Fibroblast of lung (primary cell): Measurements from ENCODE around the gene NIFK.

ENCODE experiments used
- EZH2 ChIP-seq: IDR thresholded peaks from 2 replicates; pipeline ENCODE4 v1.5.1; 2012; ENCODE audit warnings: low read length, control low read depth, mild to moderate bottlenecking; ENCODE audit errors: missing control alignments
- TF ChIP-seq, protein P1 (sequence below), 2 donors: IDR thresholded peaks in 1 of 2; conservative IDR thresholded peaks in 1 of 2; 1 replicate in 1 of 2; 2 replicates in 1 of 2; pipeline ENCODE4 v1.5.1; 2011 to 2012; ENCODE audit warnings: low read length in 2 of 2, control low read depth in 1 of 2, inconsistent platforms in 1 of 2, low read depth in 1 of 2, mild to moderate bottlenecking in 1 of 2

DNA sequence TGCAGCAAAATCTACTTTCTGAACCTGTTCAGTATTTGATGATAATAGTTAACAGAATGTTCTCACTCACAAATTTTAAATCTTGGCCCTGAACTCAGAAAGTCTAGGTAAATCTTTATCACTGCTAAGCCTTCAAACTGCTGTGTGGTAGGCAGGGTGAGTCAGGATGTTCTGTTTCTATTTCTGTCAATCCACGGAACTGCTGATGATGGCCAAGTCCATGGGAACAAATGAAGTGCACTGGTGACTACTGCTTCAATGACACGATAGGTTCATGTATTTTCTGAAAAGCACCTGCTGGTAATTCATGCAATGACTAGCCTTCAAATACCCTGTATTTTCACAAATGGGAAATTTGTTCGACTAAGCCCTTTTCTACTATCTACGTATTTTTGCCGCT, 14.2 kb downstream of the NIFK start:
- TF ChIP-seq, protein P1, sequence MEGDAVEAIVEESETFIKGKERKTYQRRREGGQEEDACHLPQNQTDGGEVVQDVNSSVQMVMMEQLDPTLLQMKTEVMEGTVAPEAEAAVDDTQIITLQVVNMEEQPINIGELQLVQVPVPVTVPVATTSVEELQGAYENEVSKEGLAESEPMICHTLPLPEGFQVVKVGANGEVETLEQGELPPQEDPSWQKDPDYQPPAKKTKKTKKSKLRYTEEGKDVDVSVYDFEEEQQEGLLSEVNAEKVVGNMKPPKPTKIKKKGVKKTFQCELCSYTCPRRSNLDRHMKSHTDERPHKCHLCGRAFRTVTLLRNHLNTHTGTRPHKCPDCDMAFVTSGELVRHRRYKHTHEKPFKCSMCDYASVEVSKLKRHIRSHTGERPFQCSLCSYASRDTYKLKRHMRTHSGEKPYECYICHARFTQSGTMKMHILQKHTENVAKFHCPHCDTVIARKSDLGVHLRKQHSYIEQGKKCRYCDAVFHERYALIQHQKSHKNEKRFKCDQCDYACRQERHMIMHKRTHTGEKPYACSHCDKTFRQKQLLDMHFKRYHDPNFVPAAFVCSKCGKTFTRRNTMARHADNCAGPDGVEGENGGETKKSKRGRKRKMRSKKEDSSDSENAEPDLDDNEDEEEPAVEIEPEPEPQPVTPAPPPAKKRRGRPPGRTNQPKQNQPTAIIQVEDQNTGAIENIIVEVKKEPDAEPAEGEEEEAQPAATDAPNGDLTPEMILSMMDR (conservative IDR thresholded peaks at IDR 0.05 in 1 of 2, IDR thresholded peaks at IDR 0.05 in 1 of 2; ENCODE audit: low read depth in 1 of 2, low read length in 2 of 2), result no peak
- TF ChIP-seq EZH2, result no peak
